GM19025 (cell line): ENCODE data around the gene CHODL.

Experiments
- ATAC-seq: cut with Tn5 transposase; IDR thresholded peaks from one replicate; pipeline ENCODE4 v1.9.1; 2021; ENCODE audit warnings: mild to moderate bottlenecking, low read depth, moderate library complexity; ENCODE audit not compliant: unreplicated experiment

The CHODL gene

DNA sequence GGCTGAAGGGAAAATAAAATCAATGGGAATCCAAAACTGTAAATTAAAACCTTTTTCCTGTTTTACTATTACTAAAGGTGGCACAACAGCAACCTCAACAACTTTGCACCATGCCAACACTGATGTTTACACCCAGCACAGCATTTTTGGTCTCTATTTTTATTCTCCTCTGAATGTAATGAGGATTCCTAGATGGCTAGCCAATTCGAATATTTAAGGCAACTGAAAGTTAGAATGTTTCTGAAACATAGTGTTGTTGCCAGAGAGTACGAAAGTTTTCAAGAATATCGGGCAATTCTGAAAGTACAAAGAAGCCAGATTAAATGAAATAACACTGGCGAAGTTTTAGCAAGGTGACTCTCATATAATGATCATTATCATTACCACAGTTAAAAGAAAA, 40.7 kb downstream of the CHODL start:
- no peak for ATAC-seq

DNA sequence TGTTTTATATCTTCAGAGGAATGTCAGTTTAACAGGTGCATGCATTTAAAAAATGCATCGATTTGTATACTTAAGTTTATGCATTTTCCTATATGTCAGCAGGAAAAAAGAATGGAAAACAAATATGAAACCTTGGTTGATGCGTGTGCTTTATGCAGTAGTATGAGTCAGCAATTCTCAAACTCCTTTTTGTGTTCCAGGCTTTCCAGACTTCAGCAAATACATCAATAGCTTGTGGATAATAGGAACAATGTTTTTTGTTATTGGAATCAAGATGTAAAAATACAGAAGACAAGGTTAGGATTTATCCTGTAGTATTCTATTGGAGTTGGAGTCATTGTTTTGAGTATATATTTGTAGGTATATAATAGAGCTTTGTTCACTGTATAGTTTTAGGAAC, 45.2 kb downstream of the CHODL start:
- no peak for ATAC-seq

DNA sequence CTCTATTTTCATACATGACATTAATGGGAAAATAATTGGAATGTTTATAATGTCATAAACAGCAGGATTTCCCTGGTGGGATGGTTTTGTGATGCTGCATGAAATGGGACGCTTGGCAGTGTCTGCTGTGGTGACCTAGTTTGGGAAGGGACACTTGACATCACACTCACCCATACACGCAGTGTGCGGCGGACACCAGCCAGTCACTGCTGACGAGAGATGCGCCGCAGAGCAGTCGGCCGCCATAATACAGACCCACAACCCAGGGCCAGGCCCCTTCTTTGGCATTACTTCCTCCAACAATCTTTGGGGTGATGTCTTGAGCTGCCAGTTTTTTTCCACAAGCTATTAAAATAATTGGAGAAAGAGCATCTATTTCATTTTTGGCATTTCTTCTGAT, 49.5 kb downstream of the CHODL start:
- ATAC-seq, result no peak

DNA sequence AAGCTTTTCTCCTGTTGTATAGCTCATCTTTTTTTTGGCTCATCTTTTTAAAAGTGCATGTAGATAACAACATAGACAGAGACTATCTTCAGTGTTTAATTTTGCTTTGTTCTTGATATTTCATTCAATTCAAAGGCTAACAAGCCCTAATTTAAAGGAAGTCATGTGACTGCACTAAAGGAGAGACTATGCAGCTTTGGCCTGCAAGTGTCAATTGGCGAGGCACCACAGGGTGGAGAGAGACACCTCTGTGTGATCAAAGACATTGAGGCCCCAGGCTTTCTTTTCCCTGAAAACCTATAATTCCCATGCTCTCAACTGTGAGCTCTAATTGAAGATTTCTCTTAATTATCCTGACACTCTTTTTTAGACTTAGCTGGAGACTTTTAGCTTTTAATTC, 53.6 kb downstream of the CHODL start:
- no peak for ATAC-seq
